GM12878 (cell line): ENCODE results near the gene SEC61A1. TPM values are rescaled to one million over a fixed set of nuclear protein-coding genes. Genes with fewer than 3 reads are reported as not detected.

Experiments
- ATAC-seq: fragments of 200-7000 bp; cut with Tn5 transposase; 3 replicates; pipeline ENCODE4 v1.9.1; 2020; ENCODE audit warnings: mild to moderate bottlenecking, moderate library complexity
- BruUV-seq: library from RNA; stranded (reverse); fragments of 400-500 nt; replicated peaks from 2 replicates; lab custom pipeline; 2021; lab: Mats Ljungman, UMichigan
- CTCF ChIA-PET: fragments of 300-600 bp; sonication (Branson Sonifier 250); formaldehyde crosslinking; extraction: SDS; loops from one replicate; lab custom pipeline; 2021; ENCODE audit warnings: inconsistent platforms; lab: Yijun Ruan, JAX
- POLR2A ChIA-PET: fragments of 350-600 bp; formaldehyde crosslinking; extraction: SDS; loops from one replicate; lab custom pipeline; 2021; ENCODE audit warnings: inconsistent platforms; lab: Charles Lee
- RAD21 ChIA-PET: fragments of 300-600 bp; sonication (Branson Sonifier 250); formaldehyde crosslinking; loops from one replicate; lab custom pipeline; 2023; ENCODE audit warnings: antibody characterized with exemption; ENCODE audit not compliant: unreplicated experiment; lab: Charles Lee
- SMC1A ChIA-PET: fragments of 300-600 bp; sonication (Branson Sonifier 250); formaldehyde crosslinking; loops from one replicate; lab custom pipeline; 2023; ENCODE audit not compliant: unreplicated experiment, uncharacterized antibody; lab: Charles Lee
- DNase-seq: peaks from one replicate; pipeline ENCODE4 v3.0.0-alpha.2; 2011; ENCODE audit warnings: low read depth, low spot score
- FAIRE-seq: peaks from 3 replicates; lab custom pipeline; 2011; peaks lifted over from hg19 to GRCh38; lab: Jason Lieb, UNC
- H2AFZ ChIP-seq: 2 replicates; pipeline ENCODE4 v1.6.0; 2011; ENCODE audit warnings: low read depth, low read length, control low read depth; ENCODE audit not compliant: control insufficient read depth
- H3K27ac ChIP-seq: 2 replicates; pipeline ENCODE4 v1.5.1; 2011; ENCODE audit warnings: control low read depth; ENCODE audit not compliant: control insufficient read depth, insufficient read depth
- H3K27me3 ChIP-seq, 2 experiments: replicated peaks in 1 of 2; 2 replicates each; pipeline versions ENCODE4 v1.6.0 to v1.6.1; 2011; ENCODE audit warnings: low read length in 1 of 2; ENCODE audit not compliant: control insufficient read depth in 2 of 2, insufficient read depth in 2 of 2
- H3K36me3 ChIP-seq, 2 experiments: 2 replicates each; pipeline ENCODE4 v1.5.1; 2011; ENCODE audit warnings: low read length in 1 of 2; ENCODE audit not compliant: control insufficient read depth in 2 of 2, insufficient read depth in 2 of 2
- H3K4me1 ChIP-seq: 2 replicates; pipeline ENCODE4 v1.6.1; 2011; ENCODE audit warnings: mild to moderate bottlenecking, low read length, moderate library complexity, mixed read lengths; ENCODE audit not compliant: control insufficient read depth, insufficient read depth
- H3K4me2 ChIP-seq: 2 replicates; pipeline ENCODE4 v1.6.0; 2011; ENCODE audit warnings: control low read depth; ENCODE audit not compliant: control insufficient read depth, insufficient read depth
- H3K4me3 ChIP-seq: fragments of 200-600 bp; sonication (generic); 2 replicates; pipeline ENCODE4 v1.5.1; 2016
- H3K79me2 ChIP-seq: 2 replicates; pipeline ENCODE4 v1.6.0; 2011; ENCODE audit warnings: low read length; ENCODE audit not compliant: control insufficient read depth, insufficient read depth
- H3K9ac ChIP-seq: 2 replicates; pipeline ENCODE4 v1.8.0; 2011; ENCODE audit warnings: low read length, control low read depth, mixed read lengths; ENCODE audit not compliant: control insufficient read depth, insufficient read depth
- H3K9me3 ChIP-seq: replicated peaks from 3 replicates; pipeline ENCODE4 v1.5.1; 2011; ENCODE audit warnings: mild to moderate bottlenecking, low read length; ENCODE audit not compliant: control insufficient read depth, insufficient read depth
- H4K20me1 ChIP-seq: 2 replicates; pipeline ENCODE4 v1.6.0; 2011; ENCODE audit not compliant: control insufficient read depth, insufficient read depth
- BRCA1 ChIP-seq: IDR thresholded peaks from 2 replicates; pipeline ENCODE4 v1.6.1; 2011; ENCODE audit warnings: low read depth, low read length, improper control_type of control experiment
- E2F8 ChIP-seq: fragments of 450-650 bp; IDR thresholded peaks from 2 replicates; pipeline ENCODE4 v1.6.1; 2018; ENCODE audit warnings: mild to moderate bottlenecking, low read depth, moderate library complexity; ENCODE audit not compliant: partially characterized antibody
- EP300 ChIP-seq, 2 experiments: fragments of 150-350 bp in 1 of 2; IDR thresholded peaks; 2 replicates each; pipeline ENCODE4 v1.6.1; 2011 to 2012; ENCODE audit warnings: low read depth in 2 of 2, low read length in 2 of 2, borderline replicate concordance in 1 of 2, improper control_type of control experiment in 1 of 2, inconsistent platforms in 1 of 2; ENCODE audit not compliant: control insufficient read depth in 1 of 2
- HDGF ChIP-seq: fragments of 450-650 bp; IDR thresholded peaks from 2 replicates; pipeline ENCODE4 v1.6.1; 2016; ENCODE audit warnings: antibody characterized with exemption
- JUND ChIP-seq: IDR thresholded peaks from 2 replicates; pipeline ENCODE4 v1.6.1; 2012; ENCODE audit warnings: low read depth, mild to moderate bottlenecking, low read length, improper control_type of control experiment, moderate library complexity
- NFYA ChIP-seq: IDR thresholded peaks from 2 replicates; pipeline ENCODE4 v1.6.1; 2011; ENCODE audit warnings: low read depth, mild to moderate bottlenecking, low read length, improper control_type of control experiment, borderline replicate concordance
- POLR2AphosphoS2 ChIP-seq: IDR thresholded peaks from 2 replicates; pipeline ENCODE4 v1.6.1; 2011; ENCODE audit warnings: low read depth, mild to moderate bottlenecking, low read length, improper control_type of control experiment, moderate library complexity
- POU2F2 ChIP-seq: IDR thresholded peaks from 3 replicates; pipeline ENCODE4 v1.6.1; 2011; ENCODE audit warnings: low read depth, mild to moderate bottlenecking, low read length, borderline replicate concordance
- SP1 ChIP-seq: IDR thresholded peaks from one replicate; pipeline ENCODE4 v1.6.1; 2011; ENCODE audit warnings: low read depth, low read length
- SPI1 ChIP-seq: IDR thresholded peaks from 2 replicates; pipeline ENCODE4 v1.6.1; 2011; ENCODE audit warnings: low read depth, mild to moderate bottlenecking, low read length, moderate library complexity, borderline replicate concordance; ENCODE audit not compliant: insufficient read depth
- TCF12 ChIP-seq: IDR thresholded peaks from 2 replicates; pipeline ENCODE4 v1.6.1; 2011; ENCODE audit warnings: low read depth, mild to moderate bottlenecking, low read length
- ZNF217 ChIP-seq: fragments of 450-650 bp; IDR thresholded peaks from 2 replicates; pipeline ENCODE4 v1.6.1; 2017; ENCODE audit warnings: antibody characterized with exemption, mild to moderate bottlenecking
- whole genome bisulfite sequencing: methylation state at CpG from one replicate; pipeline ENCODE4 v1.1.6; 2016; ENCODE audit warnings: low lambda C conversion rate; ENCODE audit not compliant: insufficient replicate concordance, insufficient coverage; ENCODE audit errors: missing lambda C conversion rate; 5-methylcytosine and 5-hydroxymethylcytosine counted together
- in situ Hi-C: fragments of 300-500 bp; cut with MboI; formaldehyde crosslinking; loops from 9 replicates; pipeline ENCODE4 v1.14.3; 2018; ENCODE audit warnings: mixed read lengths
- intact Hi-C: fragments of 100-400 bp; cut with micrococcal nuclease; formaldehyde crosslinking; loops from one replicate; pipeline ENCODE4 v1.14.2; 2022; ENCODE audit not compliant: unreplicated experiment
- polyA plus RNA-seq, 11 experiments: library from polyadenylated mRNA; depleted of rRNA in 4 of 11; unstranded in 6 of 11; stranded (reverse) in 5 of 11; fragments of >200 nt; fragmentation: Nextera tagmentation in 4 of 11; fragmentation: Illumina TruSeq in 1 of 11; extraction: Ambion mirVana in 4 of 11; extraction: Trizol in 1 of 11; gene quantifications; 1 replicate in 1 of 11; 2 replicates in 10 of 11; pipeline versions ENCODE4 v1.2.1 to v1.2.3, GENCODE V29; 2011 to 2016; ENCODE audit warnings: inconsistent platforms in 2 of 11, missing spikeins in 2 of 11, low read depth in 1 of 11
- total RNA-seq, 4 experiments: library from RNA; depleted of rRNA in 3 of 4; stranded (reverse); fragments of >200 nt in 3 of 4; fragmentation: Illumina TruSeq in 1 of 4; extraction: Trizol in 1 of 4; gene quantifications; 2 replicates each; pipeline versions ENCODE4 v1.2.1 to v1.2.3, GENCODE V29; 2013 to 2021
- TF ChIP-seq, protein P1 (sequence below): IDR thresholded peaks from 2 replicates; pipeline ENCODE4 v1.6.1; 2012; ENCODE audit warnings: low read depth, low read length, improper control_type of control experiment

SEC61A1 gene
- total and polyA plus RNA-seq, 10 of the 15 experiments (the other 5 are each of a cell fraction or from before 2014, with no cell fraction given): 5.2 to 265 (median 142) TPM

DNA sequence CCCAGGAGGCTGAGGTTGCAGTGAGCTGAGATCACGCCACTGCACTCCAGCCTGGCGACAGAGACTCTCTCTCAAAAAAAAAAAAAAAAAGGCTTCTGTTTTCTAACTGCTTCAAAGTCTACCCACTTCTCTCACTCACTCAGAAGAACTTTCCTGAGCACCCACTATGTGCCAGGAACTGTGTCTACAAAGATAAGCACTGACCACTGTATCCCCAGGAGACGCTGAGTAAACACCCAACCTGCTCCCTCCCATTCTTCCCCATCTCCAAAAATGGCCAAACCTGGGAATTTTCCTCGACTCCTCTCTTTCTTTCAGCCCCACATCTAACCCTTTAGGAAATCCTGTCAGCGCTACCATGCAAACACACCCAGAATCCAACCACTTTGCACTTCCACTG, 58.9 kb downstream of the SEC61A1 start:
- DNase-seq (no peak), FAIRE-seq (no peak), ATAC-seq (no peak)
- BruUV-seq: no TSS peak
- Histone ChIP-seq H3K36me3 (peaks cover 2 to 16% of the 10 kb centered on the region in 2 experiments), H3K4me3 (no peak overlapping the region), H3K79me2 (peaks cover 22% of the 10 kb centered on the region), H4K20me1 (no peaks in the 10 kb centered on the region), H2AFZ (no peak overlapping the region), H3K4me2 (no peak overlapping the region), H3K27ac (no peak overlapping the region), H3K27me3 (no peaks in the 10 kb centered on the region), H3K9ac (no peak overlapping the region), H3K9me3 (no peaks in the 10 kb centered on the region), H3K4me1 (peaks cover 17% of the 10 kb centered on the region)
- in situ Hi-C loops (no loop called here), intact Hi-C loops (no loop called here)
- SMC1A ChIA-PET: interaction anchor here (0.5 to 1.2 kb wide), 3 partner anchors 8 to 16 kb away, joined by 3 read pairs; no protein-coding TSS in a partner anchor
- POLR2A ChIA-PET: no interaction called here
- no peak for TF ChIP-seq SPI1
- CTCF ChIA-PET: interaction anchor here (0.8 to 1.3 kb wide), 3 partner anchors 13 to 326 kb away, joined by 3 to 4 read pairs (median 3); partner anchors contain the start of gene RUVBL1
- RAD21 ChIA-PET: no interaction called here
- WGBS: 95% methylated on average over 5 of the region's 5 CpGs

- SMC1A ChIA-PET: interaction anchor here (1.1 kb wide), 1 partner anchor 11 kb away, joined by 3 read pairs; the partner anchor contains the start of gene RUVBL1
- POLR2A ChIA-PET: no interaction called here
- TF ChIP-seq SP1 (no peak), JUND (no peak), POU2F2 (no peak), POLR2AphosphoS2 (no peak), BRCA1 (no peak), EP300 (IDR thresholded peaks at IDR 0.05; ENCODE audit: borderline replicate concordance in 1 of 2, control insufficient read depth in 1 of 2, low read depth in 2 of 2, low read length in 2 of 2) (no peak), NFYA (no peak), E2F8 (no peak), ZNF217 (no peak), HDGF (no peak), TCF12 (no peak)
- TF ChIP-seq, protein P1, sequence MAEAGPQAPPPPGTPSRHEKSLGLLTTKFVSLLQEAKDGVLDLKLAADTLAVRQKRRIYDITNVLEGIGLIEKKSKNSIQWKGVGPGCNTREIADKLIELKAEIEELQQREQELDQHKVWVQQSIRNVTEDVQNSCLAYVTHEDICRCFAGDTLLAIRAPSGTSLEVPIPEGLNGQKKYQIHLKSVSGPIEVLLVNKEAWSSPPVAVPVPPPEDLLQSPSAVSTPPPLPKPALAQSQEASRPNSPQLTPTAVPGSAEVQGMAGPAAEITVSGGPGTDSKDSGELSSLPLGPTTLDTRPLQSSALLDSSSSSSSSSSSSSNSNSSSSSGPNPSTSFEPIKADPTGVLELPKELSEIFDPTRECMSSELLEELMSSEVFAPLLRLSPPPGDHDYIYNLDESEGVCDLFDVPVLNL: no peak
These were observed 60.2 kb downstream of the SEC61A1 start for GRCh38 chr3:128112357-128112968.

More at GRCh38 chr3:128112357-128112968, 60.2 kb downstream of the SEC61A1 start:
- Histone ChIP-seq H3K36me3 (peaks cover 2 to 14% of the 10 kb centered on the region in 2 experiments), H3K4me2 (no peak overlapping the region), H4K20me1 (no peaks in the 10 kb centered on the region), H3K9me3 (no peaks in the 10 kb centered on the region), H3K79me2 (peaks cover 22% of the 10 kb centered on the region), H2AFZ (0 out of 2 replicates have a peak overlapping the region, but pooled peaks have one; percentile 7), H3K27ac (no peak overlapping the region), H3K4me1 (peaks cover 17% of the 10 kb centered on the region), H3K4me3 (no peak overlapping the region), H3K9ac (no peak overlapping the region), H3K27me3 (no peaks in the 10 kb centered on the region)
- WGBS: 27% methylated on average over 7 of the region's 7 CpGs
- DNase-seq: peak; percentile 25
- RAD21 ChIA-PET: no interaction called here
- no TSS peak for BruUV-seq
- in situ Hi-C loops: no loop called here
- CTCF ChIA-PET: interaction anchor here (0.9 to 1.0 kb wide), 2 partner anchors 9 to 44 kb away, joined by 3 to 4 read pairs; no protein-coding TSS in a partner anchor
- intact Hi-C loops: no loop called here
- ATAC-seq: peak; percentile 44; the same call in 2 of the 3 replicates
- no peak for FAIRE-seq
